ENCODE measurements around the gene EFCAB6. TPM values are rescaled to one million over a fixed set of nuclear protein-coding genes. Genes with fewer than 3 reads are reported as not detected.

Gene EFCAB6
- total RNA-seq, 3 donors from 2014 or later, result 3.0 to 9.8 (median 5.9) TPM

DNA sequence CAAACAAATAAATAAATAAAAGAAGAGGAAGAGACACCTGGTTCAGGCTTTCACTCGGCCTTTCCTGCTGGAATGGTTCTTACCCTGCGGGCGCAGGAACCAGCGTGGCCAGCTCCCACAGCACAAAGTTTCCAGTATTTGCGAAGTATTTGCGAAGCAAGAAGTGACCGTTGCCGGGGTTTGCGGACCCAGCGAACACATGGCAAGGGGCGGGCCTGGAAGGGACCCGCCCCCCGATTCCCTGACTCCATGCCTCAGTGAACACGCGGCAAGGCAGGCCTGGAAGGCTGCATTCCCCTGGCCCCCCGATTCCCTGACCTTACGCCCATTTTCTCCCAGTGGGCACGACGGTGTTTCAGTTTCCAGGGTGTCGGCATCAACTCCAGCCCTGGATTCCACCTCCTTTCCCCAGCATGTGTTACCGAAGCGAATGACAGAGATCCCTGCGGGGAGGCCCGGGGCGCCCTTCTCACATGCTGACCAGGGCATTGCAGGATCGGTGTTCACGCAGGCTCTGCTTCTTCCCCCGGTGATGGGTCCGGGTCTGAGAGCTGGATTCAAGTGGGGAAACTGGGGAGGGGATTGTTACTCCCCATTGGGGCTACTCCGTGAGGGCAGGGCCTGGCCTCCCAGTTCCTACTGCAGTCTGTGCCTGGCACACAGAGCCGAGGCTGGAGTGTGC lies 297.5 kb downstream of the EFCAB6 start:
- Histone ChIP-seq H3K36me3 (no peaks in the 10 kb centered on the region), H3K9me3 (no peaks in the 10 kb centered on the region), H3K4me3 (no peak overlapping the region), H3K27me3 (no peaks in the 10 kb centered on the region), H3K4me1 (no peaks in the 10 kb centered on the region), H3K27ac (no peak overlapping the region)
- DNase-seq (ENCODE audit: low spot score in 2 of 2), result no peak
- TF ChIP-seq, protein P1, sequence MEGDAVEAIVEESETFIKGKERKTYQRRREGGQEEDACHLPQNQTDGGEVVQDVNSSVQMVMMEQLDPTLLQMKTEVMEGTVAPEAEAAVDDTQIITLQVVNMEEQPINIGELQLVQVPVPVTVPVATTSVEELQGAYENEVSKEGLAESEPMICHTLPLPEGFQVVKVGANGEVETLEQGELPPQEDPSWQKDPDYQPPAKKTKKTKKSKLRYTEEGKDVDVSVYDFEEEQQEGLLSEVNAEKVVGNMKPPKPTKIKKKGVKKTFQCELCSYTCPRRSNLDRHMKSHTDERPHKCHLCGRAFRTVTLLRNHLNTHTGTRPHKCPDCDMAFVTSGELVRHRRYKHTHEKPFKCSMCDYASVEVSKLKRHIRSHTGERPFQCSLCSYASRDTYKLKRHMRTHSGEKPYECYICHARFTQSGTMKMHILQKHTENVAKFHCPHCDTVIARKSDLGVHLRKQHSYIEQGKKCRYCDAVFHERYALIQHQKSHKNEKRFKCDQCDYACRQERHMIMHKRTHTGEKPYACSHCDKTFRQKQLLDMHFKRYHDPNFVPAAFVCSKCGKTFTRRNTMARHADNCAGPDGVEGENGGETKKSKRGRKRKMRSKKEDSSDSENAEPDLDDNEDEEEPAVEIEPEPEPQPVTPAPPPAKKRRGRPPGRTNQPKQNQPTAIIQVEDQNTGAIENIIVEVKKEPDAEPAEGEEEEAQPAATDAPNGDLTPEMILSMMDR (IDR thresholded peaks at IDR 0.05), result no peak
- no peak for TF ChIP-seq POLR2AphosphoS5 (IDR thresholded peaks at IDR 0.05)
- no peak for TF ChIP-seq POLR2A (IDR thresholded peaks at IDR 0.05)
- intact Hi-C loops (cut with DNase I; ENCODE audit: low total_unique reads), result no loop called here

DNA sequence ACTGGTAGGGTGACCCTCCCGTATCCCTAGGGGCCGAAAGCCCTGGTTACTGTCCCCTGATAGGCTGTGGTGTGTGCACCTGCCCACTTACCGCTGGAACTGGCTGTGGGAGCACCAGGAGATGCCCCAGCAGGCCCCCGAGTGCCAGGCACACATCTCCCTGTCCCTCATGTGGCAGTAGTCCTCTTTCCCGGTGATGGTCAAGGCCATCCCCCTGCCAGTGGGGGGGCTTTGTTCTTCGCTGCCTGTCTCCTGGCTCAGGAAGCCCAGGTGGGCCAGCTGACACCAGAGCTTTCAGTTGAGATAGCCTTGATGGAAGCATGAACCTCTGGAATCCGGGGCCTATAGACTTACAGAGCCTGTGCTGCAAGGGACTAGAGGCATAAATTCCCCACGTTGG lies 299.8 kb downstream of the EFCAB6 start:
- no peak for DNase-seq (ENCODE audit: low spot score in 2 of 2)
- no peaks in the 10 kb centered on the region for H3K4me1 ChIP-seq
- TF ChIP-seq, protein P1 (IDR thresholded peaks at IDR 0.05), result no peak
- TF ChIP-seq POLR2A (IDR thresholded peaks at IDR 0.05) (no peak), POLR2AphosphoS5 (IDR thresholded peaks at IDR 0.05) (no peak)
- peak overlapping the region; percentile 55 to 68 for H3K27ac ChIP-seq
- intact Hi-C loops (cut with DNase I; ENCODE audit: low total_unique reads), result no loop called here
- H3K27me3 ChIP-seq, result no peaks in the 10 kb centered on the region
- no peak overlapping the region for H3K4me3 ChIP-seq
- no peaks in the 10 kb centered on the region for H3K36me3 ChIP-seq
- no peaks in the 10 kb centered on the region for H3K9me3 ChIP-seq

DNA sequence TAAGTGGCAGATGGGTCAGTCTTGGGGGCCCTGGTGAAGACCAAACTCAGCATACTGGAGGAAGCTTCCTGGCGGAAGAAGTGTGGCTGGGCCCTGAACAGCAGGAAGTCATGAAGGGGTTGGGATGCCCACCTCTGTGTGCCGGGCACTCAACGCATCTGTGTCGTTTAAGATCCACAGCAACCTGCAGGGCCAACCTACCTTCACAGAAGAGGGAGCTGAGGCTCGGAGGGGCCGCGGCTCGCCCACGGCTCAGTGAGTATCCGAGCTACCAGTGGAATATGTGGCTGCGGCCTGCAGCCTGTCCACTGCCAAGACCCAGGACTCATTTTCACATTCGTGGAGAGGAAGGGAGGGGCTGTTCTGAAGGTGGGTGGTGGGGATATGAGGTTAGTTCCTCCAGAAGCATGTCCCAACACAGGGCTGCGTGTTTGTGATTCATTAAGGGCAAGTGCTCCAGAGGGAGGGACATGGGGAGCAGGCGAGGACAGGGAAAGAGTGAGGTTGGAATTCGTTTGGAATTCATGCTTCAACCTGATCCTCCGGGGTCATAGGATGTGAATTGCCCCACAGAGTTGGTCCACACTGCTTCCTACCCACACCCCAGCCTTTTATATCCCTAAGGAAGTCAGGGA lies 300.7 kb downstream of the EFCAB6 start:
- TF ChIP-seq, protein P1 (IDR thresholded peaks at IDR 0.05), result no peak
- no peak for TF ChIP-seq POLR2A (IDR thresholded peaks at IDR 0.05)
- no peak for TF ChIP-seq POLR2AphosphoS5 (IDR thresholded peaks at IDR 0.05)
- no peaks in the 10 kb centered on the region for H3K9me3 ChIP-seq

GRCh38 chr22:43510281-43511070 lies 301.6 kb downstream of the EFCAB6 start:
- H3K36me3 ChIP-seq, result no peaks in the 10 kb centered on the region
- no peak for TF ChIP-seq POLR2A (IDR thresholded peaks at IDR 0.05)
- TF ChIP-seq POLR2AphosphoS5 (IDR thresholded peaks at IDR 0.05), result no peak
- TF ChIP-seq, protein P1 (IDR thresholded peaks at IDR 0.05), result no peak
- no peaks in the 10 kb centered on the region for H3K27me3 ChIP-seq
- H3K9me3 ChIP-seq, result no peaks in the 10 kb centered on the region
- H3K4me3 ChIP-seq, result no peak overlapping the region
- intact Hi-C loops (cut with DNase I; ENCODE audit: low total_unique reads), result no loop called here
- no peak for DNase-seq (ENCODE audit: low spot score in 2 of 2)
- no peaks in the 10 kb centered on the region for H3K4me1 ChIP-seq
- H3K27ac ChIP-seq, result no peak overlapping the region

More for the DNA sequence above, 300.7 kb downstream of the EFCAB6 start:
- H3K36me3 ChIP-seq, result no peaks in the 10 kb centered on the region
- no peak overlapping the region for H3K4me3 ChIP-seq
- H3K27me3 ChIP-seq, result no peaks in the 10 kb centered on the region
- H3K27ac ChIP-seq, result peak overlapping the region; percentile 55 to 68
- peak in 1 of 2 donors; percentile 70 for DNase-seq (ENCODE audit: low spot score in 2 of 2)
- H3K4me1 ChIP-seq, result no peaks in the 10 kb centered on the region
- intact Hi-C loops (cut with DNase I; ENCODE audit: low total_unique reads), result no loop called here

- Histone ChIP-seq H3K36me3 (no peaks in the 10 kb centered on the region), H3K4me1 (no peaks in the 10 kb centered on the region), H3K27ac (no peak overlapping the region), H3K4me3 (no peak overlapping the region), H3K27me3 (no peaks in the 10 kb centered on the region), H3K9me3 (no peaks in the 10 kb centered on the region)
- intact Hi-C loops (cut with DNase I; ENCODE audit: low total_unique reads), result no loop called here
- no peak for DNase-seq (ENCODE audit: low spot score in 2 of 2)
- TF ChIP-seq POLR2AphosphoS5 (IDR thresholded peaks at IDR 0.05) (no peak), POLR2A (IDR thresholded peaks at IDR 0.05) (no peak)
- TF ChIP-seq, protein P1 (IDR thresholded peaks at IDR 0.05), result no peak
These were observed 302.8 kb downstream of the EFCAB6 start for GRCh38 chr22:43509337-43509736.

Measured in breast epithelium (tissue), 4 donors.